Measurements from ENCODE around the gene PSMB11.

The PSMB11 gene

DNA sequence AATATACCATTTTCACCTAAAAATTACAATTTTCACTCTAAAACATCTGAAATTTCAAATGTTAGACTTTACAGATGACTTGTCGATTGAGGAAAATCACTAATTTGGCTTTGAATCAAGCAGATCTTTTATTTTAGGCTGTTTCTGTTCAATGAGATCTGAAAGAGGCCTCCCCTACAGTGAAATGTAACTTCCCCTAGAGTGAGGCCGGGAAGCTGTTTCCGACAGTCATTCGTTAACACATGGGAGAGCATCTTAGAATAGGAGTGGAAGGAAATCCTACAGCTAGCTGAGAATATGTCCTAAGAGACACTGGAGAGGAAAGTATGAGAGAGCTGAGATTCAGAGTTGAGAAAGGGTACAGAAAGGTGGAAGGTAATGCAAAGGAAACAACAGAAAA, 26.4 kb upstream of the PSMB11 start:
- no peak for DNase-seq

DNA sequence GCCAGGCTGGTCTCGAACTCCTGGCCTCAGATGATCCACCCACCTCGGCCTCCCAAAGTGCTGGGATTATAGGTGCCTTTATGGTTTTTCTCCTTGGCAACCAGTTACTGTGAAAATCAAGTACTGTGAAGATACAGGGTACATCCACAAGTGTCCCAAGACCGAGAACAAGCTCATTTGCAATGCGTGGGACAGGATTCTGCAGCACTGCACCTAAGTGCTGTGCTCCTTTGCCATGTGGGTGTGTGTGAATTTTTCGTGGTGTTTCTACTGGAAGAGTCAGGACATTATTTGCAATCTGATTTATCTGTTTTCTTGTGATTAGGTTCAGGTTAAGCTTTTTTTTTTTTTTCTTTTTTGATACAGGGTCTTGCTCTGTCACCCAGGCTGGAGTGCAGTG, 24.9 kb upstream of the PSMB11 start:
- no peak for DNase-seq

DNA sequence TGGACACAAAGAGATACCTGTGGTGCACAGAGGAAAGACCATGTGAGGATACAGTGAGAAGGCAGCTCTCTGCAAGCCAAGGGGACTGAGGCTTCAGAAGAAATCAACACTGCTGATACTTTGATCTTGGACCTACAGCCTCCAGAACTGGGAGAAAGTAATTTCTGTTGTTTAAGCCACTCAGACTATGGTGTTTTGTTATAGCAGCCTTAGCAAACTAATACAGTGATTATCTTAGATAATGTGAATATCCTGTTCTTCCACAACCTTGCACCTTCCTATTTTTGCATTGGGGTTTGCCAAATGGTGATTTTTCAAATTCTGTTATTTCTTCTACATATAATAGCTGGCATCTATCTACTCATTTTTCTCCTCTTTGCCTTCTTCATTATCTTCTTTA, 23.9 kb upstream of the PSMB11 start:
- DNase-seq: no peak

DNA sequence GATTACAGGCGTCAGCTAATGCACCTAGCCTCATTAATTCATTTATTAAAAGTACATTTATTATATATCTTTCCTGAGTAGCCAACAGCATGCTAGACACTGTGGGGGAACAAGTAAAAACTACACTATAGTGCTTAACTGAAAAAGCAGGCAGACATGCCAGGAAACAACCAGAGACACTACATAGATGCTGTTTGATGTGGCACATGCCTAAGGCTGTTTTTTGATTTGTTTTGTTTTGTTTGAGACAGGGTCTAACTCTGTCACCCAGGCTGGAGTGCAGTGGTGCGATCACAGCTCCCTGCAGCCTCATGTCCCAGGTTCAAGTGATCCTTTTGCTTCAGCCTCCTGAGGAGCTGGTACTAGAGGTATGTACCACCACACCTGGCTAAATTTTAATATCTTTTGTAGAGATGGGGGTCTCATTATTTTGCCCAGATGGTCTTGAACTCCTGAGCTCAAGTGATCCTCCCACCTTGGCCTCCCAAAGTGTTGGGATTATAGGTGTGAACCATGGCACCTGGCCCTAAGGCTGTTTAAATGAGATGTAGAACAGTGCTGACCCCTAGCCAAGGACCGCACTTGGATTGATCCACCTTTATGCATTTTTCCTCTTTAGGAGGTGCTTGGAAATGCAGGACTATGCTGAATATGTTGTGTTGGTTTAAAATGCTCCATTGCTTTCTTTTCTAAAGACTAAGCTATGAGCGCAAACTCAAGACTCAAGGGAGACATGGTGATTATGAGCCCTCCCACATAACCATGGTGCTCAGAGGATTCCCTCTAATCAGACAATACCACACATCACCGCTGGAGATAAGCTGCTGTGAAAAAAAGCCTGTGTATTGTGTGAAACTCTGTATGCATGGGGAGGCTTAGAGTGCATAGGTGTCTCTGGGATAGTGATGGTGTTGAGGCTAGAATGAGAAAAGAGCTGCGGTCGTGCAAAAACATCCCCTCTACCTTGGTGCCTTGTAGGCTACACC, 21.6 kb upstream of the PSMB11 start:
- DNase-seq: no peak

DNA sequence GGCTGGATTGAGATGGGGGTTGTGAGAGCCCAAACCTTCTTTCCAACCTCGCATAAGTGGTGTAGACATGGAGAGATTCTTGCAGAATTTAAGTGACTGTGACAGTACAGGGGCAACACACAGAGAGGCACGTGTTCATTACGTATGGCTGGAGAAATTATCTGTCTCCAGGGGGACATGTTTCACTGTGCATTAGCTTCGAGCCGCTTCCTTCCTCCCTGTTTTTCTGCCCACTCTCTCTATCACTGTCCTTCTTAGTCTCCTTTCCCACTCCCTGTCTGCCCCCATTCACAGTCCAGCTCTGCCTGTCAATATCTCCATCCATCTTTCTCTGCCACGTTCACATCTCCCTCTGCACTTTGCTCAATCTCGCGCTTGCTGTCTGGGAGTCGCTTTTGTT, 20.6 kb upstream of the PSMB11 start:
- no peak for DNase-seq

DNA sequence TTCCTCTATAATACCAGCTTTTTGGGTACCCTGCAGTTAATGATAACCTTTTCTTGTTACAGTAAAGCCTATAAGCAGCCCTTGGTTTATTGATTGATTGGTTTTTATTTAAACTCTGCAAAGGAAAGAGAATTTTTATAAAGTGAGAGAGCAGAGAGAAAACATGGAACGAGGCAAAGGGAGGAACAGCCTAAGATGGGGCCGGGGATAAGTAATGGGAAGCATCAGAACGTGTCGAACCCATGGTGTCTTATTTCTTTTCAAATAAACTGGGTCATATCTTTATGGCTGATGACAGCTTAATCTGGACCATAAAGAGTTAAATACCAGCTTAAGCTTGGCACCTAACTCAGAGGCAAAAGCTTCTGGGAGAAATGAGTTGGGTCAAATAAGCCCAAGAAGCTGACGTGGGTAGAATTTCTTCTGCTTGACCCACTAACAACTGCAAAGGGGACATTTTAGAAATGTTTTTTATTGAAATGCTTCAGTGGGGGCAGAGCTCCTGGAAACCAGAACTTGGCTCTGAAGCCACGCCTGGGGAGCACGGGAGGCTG, 20.0 kb upstream of the PSMB11 start:
- DNase-seq: no peak

DNA sequence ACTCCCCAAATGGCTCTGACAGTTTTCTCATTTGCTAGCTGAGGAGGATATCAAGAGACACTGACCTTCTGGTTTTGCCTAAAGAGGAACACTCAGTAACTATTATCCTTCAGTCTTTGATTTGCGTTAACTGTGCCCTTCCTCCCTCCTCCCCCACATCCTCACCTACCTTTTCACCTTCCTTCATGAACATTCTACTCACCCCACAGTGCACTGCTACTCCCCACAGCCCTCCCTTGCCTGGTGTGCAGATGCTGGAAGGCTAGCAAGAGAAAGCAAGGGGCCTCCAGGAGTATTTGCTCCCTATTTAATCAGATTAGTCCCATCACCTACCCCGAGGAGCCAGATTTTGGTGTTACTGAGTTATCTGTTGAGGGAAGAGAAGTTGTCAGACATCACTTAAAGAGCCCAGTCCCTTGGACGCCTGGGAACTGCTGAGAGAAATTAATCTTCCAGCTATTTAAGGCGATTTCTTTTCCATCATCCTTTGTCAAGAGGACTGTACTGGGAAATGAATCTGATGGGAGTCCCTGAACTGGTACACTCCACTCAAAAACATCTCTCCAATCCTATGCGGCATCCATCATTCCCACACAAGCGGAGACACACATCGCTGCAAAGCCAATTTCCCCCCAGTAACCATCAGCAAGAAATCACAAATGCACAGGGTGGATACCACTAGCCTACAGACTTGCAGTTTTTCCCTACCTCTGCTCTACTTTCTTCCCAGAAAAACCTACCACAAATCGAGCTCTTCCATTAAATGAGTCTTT, 18.8 kb upstream of the PSMB11 start:
- no peak for DNase-seq

DNA sequence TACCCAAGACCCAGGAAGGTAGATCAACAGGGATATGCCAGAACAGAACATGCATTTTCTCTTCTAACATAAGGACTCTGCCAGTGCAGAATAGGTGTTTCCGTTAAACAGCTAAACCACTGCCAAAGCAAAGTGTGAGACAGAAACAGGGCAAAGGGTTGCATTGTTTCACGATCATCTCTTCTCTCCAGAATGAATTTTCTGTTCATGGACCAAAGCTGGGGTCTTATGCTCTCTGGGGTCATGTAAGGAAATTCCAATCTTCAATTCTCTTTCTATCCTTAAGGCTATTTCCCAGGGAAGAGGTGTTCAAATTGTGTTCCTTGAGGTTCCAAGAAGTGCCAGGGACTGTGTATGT, 18.2 kb upstream of the PSMB11 start:
- no peak for DNase-seq

DNA sequence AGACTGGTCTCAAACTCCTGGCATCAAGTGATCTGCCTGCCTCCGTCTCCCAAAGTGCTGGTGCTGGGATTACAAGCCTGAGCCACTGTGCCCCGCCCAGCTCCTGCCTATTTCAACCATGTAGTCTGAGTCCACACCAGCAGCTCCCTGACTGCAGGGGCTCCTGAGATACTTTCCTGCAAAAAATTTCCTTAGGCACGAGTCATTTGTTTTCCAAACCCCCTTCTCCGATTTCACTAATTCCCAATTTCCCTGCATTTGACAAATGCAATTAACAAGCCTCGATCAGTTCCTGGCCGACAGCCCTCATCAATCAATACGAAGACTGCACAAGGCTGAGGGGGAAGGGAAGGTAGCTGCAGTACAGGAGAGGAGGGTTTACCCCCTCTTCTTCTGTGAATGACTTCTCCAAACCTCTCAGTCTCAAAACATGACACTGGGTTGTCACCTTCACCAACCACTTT, 17.4 kb upstream of the PSMB11 start:
- DNase-seq: no peak

DNA sequence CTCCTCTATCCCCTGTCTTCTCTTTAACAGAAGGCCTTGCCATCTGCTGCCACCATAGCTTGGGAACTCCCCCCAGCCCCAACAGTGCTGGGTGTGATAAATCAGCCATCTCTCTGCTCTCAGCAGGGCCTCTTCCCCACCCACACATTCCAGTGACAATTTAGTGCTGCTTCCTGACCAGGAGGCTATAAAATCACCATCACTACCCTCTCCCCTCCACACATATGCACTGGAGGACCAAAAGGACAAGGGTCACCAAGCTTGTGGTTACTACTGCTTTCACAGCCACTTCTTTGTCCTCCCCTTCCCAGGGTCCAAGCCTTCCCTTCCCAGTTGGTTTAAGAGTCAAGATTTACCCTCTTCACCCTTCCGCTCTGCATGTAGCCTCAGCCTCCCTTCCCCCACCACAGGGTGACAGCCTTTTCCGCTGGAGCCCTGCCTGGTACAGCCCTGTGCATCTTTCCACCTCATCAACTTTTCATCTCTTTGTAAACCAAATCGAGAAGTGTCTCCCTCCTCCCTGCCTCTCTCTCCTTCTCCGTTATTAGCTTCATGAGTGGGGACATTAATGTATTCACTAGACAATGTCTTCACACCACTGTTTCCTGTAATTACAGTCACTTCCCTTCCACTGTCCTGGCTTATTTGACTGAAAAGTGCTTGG, 16.7 kb upstream of the PSMB11 start:
- no peak for DNase-seq

DNA sequence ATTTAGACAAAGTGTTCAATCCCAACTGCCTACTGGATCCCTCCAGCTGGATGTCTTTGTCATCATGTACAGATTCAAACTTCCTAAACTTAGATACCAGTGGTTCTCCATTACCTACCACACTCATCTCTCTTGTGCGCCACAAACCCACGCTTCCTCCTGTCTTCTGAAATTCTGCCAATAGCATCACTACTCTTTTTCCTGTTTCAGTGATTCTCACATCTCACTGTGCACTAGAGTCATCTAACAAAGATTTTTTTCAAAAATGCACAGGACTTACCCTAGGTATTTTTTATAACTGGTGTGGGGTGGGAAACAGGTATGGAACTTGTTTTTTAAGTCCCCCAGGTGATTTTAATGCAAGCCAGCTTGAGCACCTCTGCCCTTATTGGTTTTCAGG, 13.2 kb upstream of the PSMB11 start:
- DNase-seq: peak; percentile 21

DNA sequence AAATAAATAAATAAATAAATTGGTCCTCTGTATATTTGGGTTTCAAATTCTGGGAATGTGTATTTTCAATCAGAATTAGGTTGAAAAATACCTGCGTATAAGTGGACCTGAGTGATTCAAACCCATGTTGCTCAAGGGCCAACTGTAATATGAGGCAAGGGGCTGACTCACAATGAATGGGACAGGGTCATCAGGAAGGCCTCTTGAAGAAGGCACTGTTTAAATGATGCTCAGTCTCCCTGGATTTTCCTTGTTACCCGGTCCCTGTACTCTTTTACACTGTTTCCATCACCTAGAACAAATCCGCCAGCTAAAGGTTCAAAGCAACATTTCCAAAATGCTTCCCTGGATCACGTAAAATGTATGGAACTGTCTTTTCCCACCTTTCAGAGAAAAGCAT, 11.1 kb upstream of the PSMB11 start:
- no peak for DNase-seq

DNA sequence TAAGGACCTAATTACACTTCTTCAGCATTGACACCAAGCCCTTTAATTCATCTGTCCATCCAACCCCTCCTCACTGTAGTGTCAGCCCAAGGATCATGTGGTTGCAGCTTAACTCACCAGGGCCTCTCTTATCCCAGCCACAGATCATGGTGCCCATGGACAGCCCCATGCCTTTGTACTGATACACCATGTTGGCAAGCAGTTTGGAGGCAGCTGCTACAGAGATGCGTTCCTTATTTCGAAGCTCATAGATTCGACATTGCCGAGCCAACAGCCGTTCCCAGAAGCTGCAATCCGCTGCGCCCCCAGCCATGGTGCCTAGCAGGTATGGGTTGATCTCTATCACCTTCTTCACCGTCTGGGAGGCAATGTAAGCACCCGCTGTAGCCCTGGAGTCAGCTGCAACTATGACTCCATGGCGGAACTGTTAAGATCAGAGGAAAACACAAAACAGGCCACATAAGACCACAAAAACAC, 8.7 kb upstream of the PSMB11 start:
- no peak for DNase-seq

DNA sequence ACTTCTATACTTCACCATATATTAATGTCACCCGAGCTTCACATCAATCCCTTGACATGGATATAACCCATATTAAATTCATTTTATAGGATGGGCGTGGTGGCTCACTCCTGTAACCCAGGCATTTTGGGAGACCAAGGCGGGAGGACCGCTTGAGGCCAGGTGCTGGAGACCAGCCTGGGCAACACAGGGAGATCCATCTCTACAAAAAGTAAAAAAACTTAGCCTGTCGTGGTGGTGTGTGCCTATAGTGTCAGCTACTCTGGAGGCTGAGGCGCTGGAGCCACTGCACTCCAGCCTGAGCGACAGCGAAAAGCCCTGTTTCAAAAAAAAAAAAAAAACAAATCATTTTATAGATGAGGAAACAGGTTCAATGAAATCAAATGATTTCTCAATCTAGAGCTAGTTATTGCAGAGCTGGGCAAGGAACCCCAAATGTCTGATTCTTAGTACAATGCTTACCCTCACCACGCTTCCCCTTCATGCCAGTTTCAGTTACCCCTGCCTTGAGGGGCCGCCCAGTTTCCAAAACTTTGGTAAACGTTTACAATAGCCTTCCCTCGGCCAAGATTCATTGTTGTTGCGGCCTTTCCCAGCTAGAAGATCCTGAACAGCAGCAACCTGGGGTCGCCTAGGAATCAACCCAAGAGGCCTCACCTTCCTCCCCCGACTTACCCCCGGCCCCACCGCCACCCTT, 8.1 kb upstream of the PSMB11 start:
- DNase-seq: no peak

DNA sequence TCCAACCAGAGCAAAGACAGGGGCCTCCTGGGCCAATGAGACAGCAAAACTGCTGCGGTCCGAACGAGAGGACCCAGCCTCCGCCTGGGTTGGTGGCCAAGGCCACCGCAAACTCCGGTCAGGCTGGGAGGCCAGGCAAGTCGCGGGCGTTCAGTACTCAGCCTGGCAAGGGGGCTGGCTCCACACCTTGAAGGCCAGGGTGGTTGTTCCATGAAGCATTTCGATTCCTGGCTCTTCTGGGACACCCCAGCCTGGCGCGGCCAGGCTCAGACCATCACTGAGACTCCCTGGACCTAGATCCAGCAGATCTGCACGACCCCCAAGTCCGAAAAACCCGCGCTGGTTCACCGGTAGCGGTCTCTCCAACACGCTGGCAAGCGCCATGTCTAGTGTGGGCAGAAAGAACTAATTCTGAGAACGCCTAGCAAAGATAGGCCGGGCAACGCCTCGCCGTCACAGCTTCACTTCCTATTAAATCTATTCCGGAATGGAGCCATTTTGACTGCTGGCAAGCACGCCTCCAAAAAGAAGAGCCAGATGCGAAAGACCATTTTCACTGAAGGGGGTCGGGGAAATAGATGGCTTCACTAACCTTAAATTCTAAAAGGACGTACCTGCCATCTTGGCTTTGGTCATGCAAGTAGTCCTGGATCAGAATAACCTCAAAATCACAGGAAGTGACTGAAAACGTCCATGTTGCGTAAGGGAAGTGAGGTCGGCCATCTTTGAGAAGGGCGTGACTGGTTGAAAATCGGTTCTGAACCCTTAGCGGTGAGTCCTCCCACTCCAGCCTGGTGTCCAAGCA, 7.3 kb upstream of the PSMB11 start, which contains the start of gene PSMB5:
Gene PSMB5 (minus strand): TSS at position 403 of the 805 bp plus-strand sequence. CDS start 19 bp downstream, at position 384.
- peak; percentile 95 for DNase-seq

DNA sequence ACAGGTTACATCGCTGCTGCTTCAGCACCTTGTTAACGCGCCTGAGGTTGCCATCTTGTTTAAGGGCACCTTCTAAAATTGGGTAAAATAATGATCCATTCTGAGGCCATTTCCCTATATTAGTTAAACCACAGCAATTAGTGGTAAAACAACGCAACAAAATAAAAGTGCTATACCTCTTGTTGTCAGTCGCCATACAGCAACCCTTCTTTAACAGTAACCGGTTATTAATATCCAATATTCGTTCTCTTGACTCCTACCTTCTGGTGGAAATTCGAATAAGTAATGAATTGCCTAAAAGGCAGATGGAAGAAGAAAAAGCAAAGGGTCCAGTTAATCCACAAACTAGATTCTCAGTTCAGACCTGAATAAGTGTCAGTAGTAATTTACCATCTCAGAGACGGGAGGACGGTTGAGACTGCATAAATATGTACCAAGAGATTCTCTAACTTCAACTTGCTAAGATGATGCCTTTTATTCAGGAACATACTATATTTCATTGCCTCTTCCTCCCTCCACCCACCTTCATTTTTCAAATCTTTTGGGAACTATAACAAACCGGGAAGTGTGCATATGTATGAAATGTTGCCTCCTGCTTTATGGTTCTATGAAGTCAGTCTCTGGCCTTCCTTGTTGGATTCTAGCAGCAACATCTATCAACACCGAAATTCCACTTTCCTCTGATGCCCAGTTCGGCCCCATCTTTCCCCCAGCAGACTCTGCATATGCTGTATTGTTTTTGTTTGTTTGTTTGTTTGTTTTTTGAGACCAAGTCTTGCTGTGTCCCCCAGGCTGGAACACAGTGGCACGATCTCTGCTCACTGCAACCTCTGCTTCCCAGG, 6.5 kb upstream of the PSMB11 start:
- DNase-seq: no peak

DNA sequence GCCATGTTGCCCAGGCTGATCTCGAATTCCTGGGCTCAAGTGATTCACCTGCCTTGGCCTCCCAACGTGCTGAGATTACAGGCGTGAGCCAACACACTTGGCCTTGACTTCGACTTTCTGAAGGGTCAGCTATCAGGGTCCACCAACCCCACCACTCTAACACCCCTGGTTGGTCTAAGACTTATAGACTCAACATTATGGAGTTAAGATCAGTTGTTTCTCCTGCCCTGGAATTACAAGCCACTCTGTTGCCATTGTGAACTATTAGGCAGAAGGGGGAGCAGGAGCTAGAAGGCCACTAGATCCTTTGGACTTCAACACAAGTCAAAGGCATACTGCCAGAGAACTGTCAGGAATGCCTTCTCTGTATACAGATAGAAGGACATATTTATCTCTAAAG, 1.9 kb upstream of the PSMB11 start:
- no peak for DNase-seq

DNA sequence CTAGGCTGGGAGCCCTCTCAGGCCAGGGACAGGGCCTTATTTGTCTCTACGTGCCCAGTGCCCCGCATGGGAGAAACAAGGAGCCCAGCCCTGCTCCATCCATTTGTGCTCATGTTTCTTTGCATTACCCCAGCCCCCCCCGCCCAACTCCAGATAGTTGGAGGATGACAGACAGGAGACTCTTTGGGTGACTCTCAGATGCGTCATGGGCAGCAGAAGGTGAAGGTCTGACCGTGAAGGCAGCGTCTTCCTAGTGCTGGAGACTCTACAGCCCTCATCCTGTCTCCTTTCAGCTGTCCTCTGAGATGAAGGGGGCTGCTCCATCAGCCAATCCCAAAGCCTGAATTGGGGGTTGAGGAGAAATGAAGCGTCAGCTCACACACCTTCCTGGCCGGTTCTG, 283 bp upstream of the PSMB11 start:
- no peak for DNase-seq

DNA sequence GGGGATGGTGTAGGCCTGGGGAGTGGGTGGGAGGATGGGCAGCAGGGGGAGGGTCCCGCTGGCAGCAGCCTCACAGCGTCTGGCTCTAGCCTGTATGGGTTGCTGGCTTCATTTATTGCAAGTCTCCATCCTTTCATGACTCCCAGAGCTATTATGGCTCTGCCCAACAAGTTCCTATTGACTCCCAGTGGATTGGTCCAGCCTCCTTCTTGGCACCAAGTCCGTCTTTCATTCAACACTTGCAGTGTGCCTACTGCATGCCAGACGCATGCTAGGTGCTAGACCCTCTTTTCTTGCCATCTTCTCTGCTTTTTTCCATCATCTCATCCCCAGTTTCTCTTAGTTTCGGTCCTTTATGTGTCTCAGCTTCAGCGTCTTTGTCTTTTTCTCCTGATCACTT, 1.1 kb downstream of the PSMB11 start:
- DNase-seq: no peak

DNA sequence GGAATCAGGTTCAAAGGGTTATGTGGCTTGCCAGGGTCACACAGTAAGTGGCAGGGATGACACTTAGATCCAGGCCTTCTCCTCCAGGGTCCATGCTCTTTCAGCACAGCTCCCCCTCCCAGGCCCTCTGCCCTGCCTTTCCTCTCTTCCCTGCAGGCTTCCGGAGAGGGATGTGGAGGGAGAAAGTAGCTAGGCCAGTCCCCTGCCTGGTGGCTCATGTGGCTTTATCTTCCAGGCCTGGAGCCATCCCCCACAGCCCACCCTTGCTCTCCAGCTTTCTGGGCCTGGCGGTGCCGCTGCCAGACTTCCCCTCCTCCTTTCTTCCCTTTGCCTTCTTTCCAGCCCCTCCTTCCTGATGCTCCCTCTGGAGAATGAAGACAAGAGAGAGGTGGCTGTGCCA, 1.7 kb downstream of the PSMB11 start:
- no peak for DNase-seq

Data from CD4-positive, alpha-beta T cell treated with Interleukin-4 for 4 hours (primary cell).